GM20431 (cell line): ENCODE measurements around the gene AP5B1.

Source experiments
- in situ Hi-C: fragments of 300-500 bp; cut with MseI, MboI; formaldehyde crosslinking; loops from one replicate; pipeline ENCODE4 v1.15.0; 2020; ENCODE audit warnings: low sequenced_read_pairs; ENCODE audit not compliant: unreplicated experiment

Gene AP5B1

GRCh38 chr11:65780770-65781151 is at the start of gene AP5B1:
Gene AP5B1, minus strand, starts transcription at chr11:65780976. Its CDS starts 385 bp downstream, at chr11:65780591.
- in situ Hi-C loops, result no loop called here

GRCh38 chr11:65829459-65829858 is 48.7 kb upstream of the AP5B1 start:
- in situ Hi-C loops, result no loop called here

- in situ Hi-C loops, result no loop called here
Measured at GRCh38 chr11:65826984-65827735, 46.4 kb upstream of the AP5B1 start.

- in situ Hi-C loops, result no loop called here
Measured at GRCh38 chr11:65822776-65823528, 42.2 kb upstream of the AP5B1 start.

GRCh38 chr11:65821107-65821506 is 40.3 kb upstream of the AP5B1 start:
- in situ Hi-C loops, result no loop called here

- in situ Hi-C loops, result loop anchor here (10.0 kb wide), 1 partner anchor 103 kb away; the partner anchor contains the start of gene KAT5
Measured at GRCh38 chr11:65817835-65818680, 37.3 kb upstream of the AP5B1 start.

GRCh38 chr11:65817312-65817834 is 36.6 kb upstream of the AP5B1 start:
- in situ Hi-C loops, result loop anchor here (10.0 kb wide), 1 partner anchor 103 kb away; the partner anchor contains the start of gene KAT5

GRCh38 chr11:65816696-65817095 is 35.9 kb upstream of the AP5B1 start:
- in situ Hi-C loops, result loop anchor here (10.0 kb wide), 1 partner anchor 102 kb away; the partner anchor contains the start of gene KAT5

GRCh38 chr11:65814986-65815565 is 34.3 kb upstream of the AP5B1 start:
- in situ Hi-C loops, result loop anchor here (10.0 kb wide), 1 partner anchor 100 kb away; the partner anchor contains the start of gene KAT5

GRCh38 chr11:65814131-65814985 is 33.6 kb upstream of the AP5B1 start:
- in situ Hi-C loops, result loop anchor here (10.0 kb wide), 1 partner anchor 100 kb away; the partner anchor contains the start of gene KAT5

GRCh38 chr11:65811764-65812475 is 31.1 kb upstream of the AP5B1 start:
- in situ Hi-C loops, result loop anchor here (10.0 kb wide), 1 partner anchor 97 kb away; the partner anchor contains the start of gene KAT5

- in situ Hi-C loops, result loop anchor here (10.0 kb wide), 1 partner anchor 95 kb away; the partner anchor contains the start of gene KAT5
Measured at GRCh38 chr11:65810046-65810868, 29.5 kb upstream of the AP5B1 start.

- in situ Hi-C loops, result no loop called here
Measured at GRCh38 chr11:65809496-65809895, 28.7 kb upstream of the AP5B1 start.

- in situ Hi-C loops, result no loop called here
Measured at GRCh38 chr11:65808744-65809341, 28.1 kb upstream of the AP5B1 start.

- in situ Hi-C loops, result no loop called here
Measured at GRCh38 chr11:65806979-65807378, 26.2 kb upstream of the AP5B1 start.

- in situ Hi-C loops, result no loop called here
Measured at GRCh38 chr11:65803797-65804492, 23.2 kb upstream of the AP5B1 start.
